GM18907 (cell line): ENCODE measurements around the gene NTNG1.

Experiments used
- ATAC-seq: cut with Tn5 transposase; IDR thresholded peaks from one replicate; pipeline ENCODE4 v1.9.1; 2021; ENCODE audit warnings: mild to moderate bottlenecking, moderate library complexity; ENCODE audit not compliant: unreplicated experiment

NTNG1 gene

GRCh38 chr1:107389410-107390396 is 248.9 kb downstream of the NTNG1 start:
- ATAC-seq = no peak

GRCh38 chr1:107394301-107394700 is 253.5 kb downstream of the NTNG1 start:
- ATAC-seq = no peak

GRCh38 chr1:107401704-107402103 is 260.9 kb downstream of the NTNG1 start:
- ATAC-seq = no peak

DNA sequence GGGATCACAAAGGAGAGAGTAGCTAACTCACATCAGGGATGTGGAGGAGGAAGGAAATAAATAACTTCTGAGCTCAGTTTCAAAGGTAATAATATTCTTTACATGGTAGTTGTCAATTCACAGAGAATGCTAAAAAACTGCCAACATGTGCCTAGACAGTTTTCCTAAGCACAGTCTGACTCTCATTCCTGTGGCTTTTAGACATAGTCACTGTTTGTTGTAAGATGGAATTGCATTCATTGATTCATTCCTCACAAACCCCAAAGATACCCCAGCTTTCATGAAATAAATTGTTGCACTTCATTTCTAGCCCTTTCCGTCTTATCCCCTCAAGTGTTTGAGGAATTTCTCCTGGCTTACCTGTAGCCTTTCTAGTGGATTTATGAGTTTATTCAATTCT is 263.9 kb downstream of the NTNG1 start:
- ATAC-seq = no peak

- ATAC-seq = no peak
Measured at GRCh38 chr1:107405236-107405635, 264.4 kb downstream of the NTNG1 start.

GRCh38 chr1:107407011-107407410 is 266.2 kb downstream of the NTNG1 start:
- ATAC-seq = no peak

- ATAC-seq = no peak
Measured at GRCh38 chr1:107413546-107413945, 272.7 kb downstream of the NTNG1 start.

DNA sequence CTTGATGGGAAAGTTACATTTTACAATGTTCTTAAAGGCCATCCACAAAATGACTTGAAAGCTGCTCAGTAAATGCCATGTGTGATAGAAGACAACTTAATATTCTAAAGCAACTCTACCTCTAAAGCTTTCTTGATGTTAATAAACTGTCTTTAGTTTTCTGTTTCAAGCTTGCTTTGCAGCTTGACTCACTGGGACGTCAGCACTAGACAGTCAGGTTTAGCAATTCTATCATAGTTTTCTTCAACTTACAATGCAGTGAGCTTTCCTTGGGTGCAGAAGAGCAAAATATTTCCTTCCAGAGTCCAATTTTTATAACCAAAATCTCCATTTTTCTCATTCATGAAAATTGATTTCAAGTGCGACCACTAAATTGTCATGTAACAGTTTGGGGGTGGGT is 273.1 kb downstream of the NTNG1 start:
- no peak for ATAC-seq

- ATAC-seq = no peak
Measured at GRCh38 chr1:107414550-107414949, 273.7 kb downstream of the NTNG1 start.

- ATAC-seq = no peak
Measured at GRCh38 chr1:107415241-107415640, 274.4 kb downstream of the NTNG1 start.

- ATAC-seq = no peak
Measured at GRCh38 chr1:107419003-107419402, 278.2 kb downstream of the NTNG1 start.

DNA sequence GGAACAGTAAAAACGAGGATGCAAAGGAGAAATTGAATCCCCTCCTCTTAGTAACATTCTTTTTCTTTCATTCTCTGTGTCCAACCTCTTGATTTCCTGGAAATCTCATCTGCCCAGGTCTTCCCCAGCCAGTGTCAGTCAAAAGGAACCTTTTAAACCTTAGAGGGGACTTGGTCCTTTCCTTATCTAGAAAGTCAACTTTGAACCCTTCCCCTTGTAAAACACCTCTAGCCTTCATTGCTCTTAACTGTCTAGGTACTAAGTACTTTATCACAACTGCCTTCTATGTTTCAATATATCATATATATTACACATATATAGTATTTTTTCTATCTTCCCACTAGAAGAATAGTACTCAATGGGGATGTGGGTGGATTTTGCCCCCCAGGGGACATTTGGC is 282.1 kb downstream of the NTNG1 start:
- ATAC-seq = no peak

GRCh38 chr1:107430540-107431228 is 289.8 kb downstream of the NTNG1 start:
- ATAC-seq = peak; percentile 93

GRCh38 chr1:107432108-107432507 is 291.3 kb downstream of the NTNG1 start:
- no peak for ATAC-seq

DNA sequence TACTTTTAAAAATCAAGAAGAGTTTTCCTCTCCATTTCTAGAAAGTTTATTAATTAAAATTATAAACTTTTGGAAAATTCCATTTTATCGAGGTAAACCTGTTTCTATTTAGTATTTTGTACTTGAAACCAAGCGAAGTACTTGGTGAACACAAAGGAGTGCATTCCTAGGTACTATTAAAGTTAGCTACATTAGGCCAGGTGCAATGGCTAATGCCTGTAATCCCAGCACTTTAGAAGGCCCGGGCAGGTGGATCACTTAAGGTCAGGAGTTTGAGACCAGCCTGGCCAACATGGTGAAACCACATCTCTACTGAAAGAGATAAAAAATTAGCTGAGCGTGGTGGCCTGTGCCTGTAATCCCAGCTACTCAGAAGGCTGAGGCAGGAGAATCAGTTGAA is 292.2 kb downstream of the NTNG1 start:
- ATAC-seq = no peak

GRCh38 chr1:107433635-107434360 is 293.0 kb downstream of the NTNG1 start:
- no peak for ATAC-seq

DNA sequence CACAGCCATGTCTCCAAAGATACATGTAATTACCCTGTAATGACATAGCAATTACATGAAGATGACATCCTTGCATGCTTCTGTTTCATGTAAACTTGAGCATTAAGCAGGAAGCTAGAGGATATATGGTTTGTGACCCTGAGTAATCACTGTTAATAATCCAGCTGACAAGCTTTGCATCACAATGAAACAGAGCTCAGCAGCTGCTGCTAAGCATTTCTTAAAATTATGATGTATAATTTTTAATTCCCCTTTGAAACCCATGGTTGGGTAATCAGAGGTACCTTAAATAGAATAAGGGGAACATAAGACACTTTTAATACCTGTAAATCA is 293.5 kb downstream of the NTNG1 start:
- peak; percentile 58 for ATAC-seq

DNA sequence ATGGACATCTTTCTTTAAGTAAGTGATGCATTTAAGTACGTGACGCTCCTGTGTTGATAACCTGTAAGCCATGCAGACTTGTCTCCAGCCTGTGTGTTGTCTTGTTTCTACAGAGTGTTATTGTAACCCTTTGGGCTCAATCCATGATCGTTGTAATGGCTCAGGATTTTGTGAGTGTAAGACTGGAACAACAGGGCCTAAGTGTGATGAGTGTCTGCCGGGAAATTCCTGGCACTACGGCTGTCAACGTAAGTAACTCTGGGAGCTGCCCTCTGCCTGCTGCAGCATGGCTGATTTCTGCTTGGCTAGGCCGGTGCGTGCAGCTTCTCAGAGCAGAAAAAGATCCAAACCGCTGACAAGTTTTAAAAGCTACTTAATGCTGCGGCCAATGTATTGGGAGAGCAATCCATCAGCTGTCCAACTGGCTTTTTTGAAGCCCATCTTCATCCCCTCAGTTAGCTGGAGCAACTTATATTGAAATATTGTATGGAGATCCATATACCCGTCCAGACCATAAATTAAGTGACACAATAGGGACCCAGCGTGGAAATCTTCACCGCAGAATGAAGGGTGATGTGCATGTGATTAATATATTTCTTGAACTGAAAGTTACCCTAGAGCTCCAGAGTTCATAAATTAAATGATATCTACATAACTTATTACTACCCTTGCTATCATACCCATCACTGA is 295.9 kb downstream of the NTNG1 start:
- ATAC-seq = no peak

GRCh38 chr1:107439567-107439966 is 298.7 kb downstream of the NTNG1 start:
- no peak for ATAC-seq

DNA sequence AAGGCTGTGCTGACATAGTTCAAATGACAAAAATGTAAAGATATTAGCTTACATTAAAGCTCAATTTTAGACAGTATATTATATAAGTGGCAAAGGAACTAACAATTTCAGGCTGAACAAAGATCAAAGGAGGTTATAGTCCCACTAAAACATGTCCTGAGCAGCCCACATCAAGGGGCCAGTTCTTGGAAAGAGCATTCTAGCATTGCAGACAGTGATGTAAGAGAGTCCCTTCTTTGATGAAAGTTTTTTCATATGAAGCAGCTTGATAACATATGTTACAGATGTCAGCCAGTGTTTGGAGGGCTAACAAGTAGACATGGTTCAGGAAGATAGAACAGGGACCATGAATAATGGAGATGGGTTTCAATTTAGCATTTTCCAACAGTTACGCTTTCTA is 301.7 kb downstream of the NTNG1 start:
- no peak for ATAC-seq

GRCh38 chr1:107443027-107443426 is 302.2 kb downstream of the NTNG1 start:
- ATAC-seq = no peak
